SK-N-MC (cell line): ENCODE measurements around the gene VPS13A.

ENCODE experiments used
- EZH2 ChIP-seq: fragments of 200-600 bp; sonication (generic); IDR thresholded peaks from one replicate; pipeline ENCODE4 v1.6.1; 2017; ENCODE audit warnings: antibody characterized with exemption
- POLR2AphosphoS5 ChIP-seq: IDR thresholded peaks from 2 replicates; pipeline ENCODE4 v1.6.1; 2012; ENCODE audit warnings: mild to moderate bottlenecking, low read depth, low read length, borderline replicate concordance

DNA sequence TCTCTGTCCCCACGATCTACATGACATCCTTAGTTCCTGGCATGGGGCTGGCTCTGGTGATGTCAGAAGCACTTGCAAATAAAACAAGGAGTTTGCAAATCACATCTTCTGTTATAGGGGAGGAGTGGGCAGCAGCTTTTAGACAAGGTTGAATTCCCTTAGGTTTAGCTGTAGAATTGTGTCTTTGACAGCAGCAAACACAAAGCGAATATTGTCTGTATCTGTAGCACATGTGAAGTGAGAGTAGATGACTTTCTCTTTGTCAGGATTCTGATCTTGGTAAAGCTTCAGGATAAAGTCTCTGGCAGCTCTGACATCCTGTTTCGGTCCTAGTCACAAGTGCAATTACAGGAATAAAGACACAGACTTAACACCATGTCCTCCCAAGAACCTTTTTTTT lies 246.5 kb downstream of the VPS13A start:
- TF ChIP-seq POLR2AphosphoS5, result no peak
- TF ChIP-seq EZH2, result no peak
